Measurements from ENCODE around the gene IZUMO1. TPM values are rescaled to one million over a fixed set of nuclear protein-coding genes. Genes with fewer than 3 reads are reported as not detected.

Gene IZUMO1
- total and polyA plus RNA-seq, 2 of the 13 experiments (the other 11 are each of a cell fraction or from before 2014, with no cell fraction given) = 0.07 to 0.22 TPM

DNA sequence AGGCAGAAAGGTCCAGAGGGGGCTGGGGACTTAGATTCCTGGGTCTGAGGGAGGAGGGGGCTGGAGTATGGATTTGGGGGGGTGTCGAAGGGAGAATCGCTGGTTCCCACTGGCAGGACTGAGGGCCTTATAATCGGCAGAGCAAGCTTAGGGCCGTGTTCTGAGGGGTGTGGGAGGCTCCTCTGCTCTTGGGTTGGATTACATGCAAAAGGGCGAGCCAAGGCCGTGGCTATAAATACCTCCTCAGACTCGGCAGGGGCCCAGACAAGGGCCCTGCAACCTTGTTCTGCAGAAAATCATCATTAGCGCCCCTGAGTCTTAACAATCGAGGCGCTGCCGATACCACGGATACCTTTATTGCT is 26.5 kb downstream of the IZUMO1 start:
- Histone ChIP-seq H3K27me3 (ENCODE audit: control insufficient read depth in 1 of 2, insufficient read depth in 2 of 2, low read length in 2 of 2) (no peaks in the 10 kb centered on the region; a peak in 1 of 5 replicates), H3K4me1 (ENCODE audit: insufficient read depth, low read length) (peaks cover 62% of the 10 kb centered on the region), H3K9me3 (ENCODE audit: low read length) (no peaks in the 10 kb centered on the region), H2AFZ (ENCODE audit: low read length) (no peak overlapping the region), H3K36me3 (replicated peaks in 1 of 2; ENCODE audit: control insufficient read depth in 1 of 2, insufficient read depth in 2 of 2, low read length in 2 of 2) (no peaks in the 10 kb centered on the region), H3K4me2 (ENCODE audit: low read depth, low read length) (peak overlapping the region; percentile 99), H3K4me3 (replicated peaks in 1 of 3; ENCODE audit: insufficient read depth in 1 of 3, low read depth in 2 of 3, low read length in 3 of 3) (peak overlapping the region; percentile 68 to 85 (median 76)), H4K20me1 (ENCODE audit: insufficient read depth, low read length) (no peaks in the 10 kb centered on the region), H3K9ac (ENCODE audit: insufficient read depth, low read depth, low read length) (peak overlapping the region; percentile 81), H3K79me2 (ENCODE audit: insufficient read depth, low read length) (no peaks in the 10 kb centered on the region), H3K27ac (ENCODE audit: extremely low read length, insufficient read depth, low read length) (peak overlapping the region; percentile 74)
- DNase-seq (ENCODE audit: low spot score) = no peak
- FAIRE-seq = no peak
- no TSS peak for BruUV-seq (replicated peaks)
- CTCF ChIA-PET (ENCODE audit: low intra/inter-chr PET ratio, low total read pairs) = no interaction called here
- WGBS (ENCODE audit: low lambda C conversion rate) = 11% methylated on average over 9 of the region's 12 CpGs
- in situ Hi-C loops (cut with HindIII; ENCODE audit: extremely low pct_ligation_motif_present, low pct_unique_long_range_greater_than_20kb) = no loop called here
- peak; percentile 6 for ATAC-seq
- POLR2A ChIA-PET = interaction anchor here (0.7 to 1.4 kb wide), 10 partner anchors 8 to 152 kb away, joined by 3 to 13 read pairs (median 5); partner anchors contain the start of genes CA11, FUT2, PPP1R15A and RPL18
- intact Hi-C loops (cut with micrococcal nuclease; ENCODE audit: unreplicated experiment) = no loop called here
- TF ChIP-seq PHF21A (CRISPR knock-in tag; IDR thresholded peaks at IDR 0.05) (peak; percentile 51; the same call in 1 of the 2 replicates), ZNF564 (CRISPR knock-in tag; IDR thresholded peaks at IDR 0.05) (0 out of 2 replicates have a peak, but pooled peaks have one; percentile 4), ZNF75D (CRISPR knock-in tag; IDR thresholded peaks at IDR 0.05; ENCODE audit: borderline replicate concordance) (no peak), ZC3H13 (CRISPR knock-in tag; IDR thresholded peaks at IDR 0.05) (no peak), REPIN1 (CRISPR knock-in tag; IDR thresholded peaks at IDR 0.05; ENCODE audit: borderline replicate concordance, low read depth) (no peak), HOXA5 (CRISPR knock-in tag; IDR thresholded peaks at IDR 0.05) (peak; percentile 17; the same call in 1 of the 2 replicates), ZNF709 (CRISPR knock-in tag; IDR thresholded peaks at IDR 0.05) (0 out of 2 replicates have a peak, but pooled peaks have one; percentile 20), ZNF207 (IDR thresholded peaks at IDR 0.05; ENCODE audit: borderline replicate concordance) (no peak)
- TF ChIP-seq, protein P1, sequence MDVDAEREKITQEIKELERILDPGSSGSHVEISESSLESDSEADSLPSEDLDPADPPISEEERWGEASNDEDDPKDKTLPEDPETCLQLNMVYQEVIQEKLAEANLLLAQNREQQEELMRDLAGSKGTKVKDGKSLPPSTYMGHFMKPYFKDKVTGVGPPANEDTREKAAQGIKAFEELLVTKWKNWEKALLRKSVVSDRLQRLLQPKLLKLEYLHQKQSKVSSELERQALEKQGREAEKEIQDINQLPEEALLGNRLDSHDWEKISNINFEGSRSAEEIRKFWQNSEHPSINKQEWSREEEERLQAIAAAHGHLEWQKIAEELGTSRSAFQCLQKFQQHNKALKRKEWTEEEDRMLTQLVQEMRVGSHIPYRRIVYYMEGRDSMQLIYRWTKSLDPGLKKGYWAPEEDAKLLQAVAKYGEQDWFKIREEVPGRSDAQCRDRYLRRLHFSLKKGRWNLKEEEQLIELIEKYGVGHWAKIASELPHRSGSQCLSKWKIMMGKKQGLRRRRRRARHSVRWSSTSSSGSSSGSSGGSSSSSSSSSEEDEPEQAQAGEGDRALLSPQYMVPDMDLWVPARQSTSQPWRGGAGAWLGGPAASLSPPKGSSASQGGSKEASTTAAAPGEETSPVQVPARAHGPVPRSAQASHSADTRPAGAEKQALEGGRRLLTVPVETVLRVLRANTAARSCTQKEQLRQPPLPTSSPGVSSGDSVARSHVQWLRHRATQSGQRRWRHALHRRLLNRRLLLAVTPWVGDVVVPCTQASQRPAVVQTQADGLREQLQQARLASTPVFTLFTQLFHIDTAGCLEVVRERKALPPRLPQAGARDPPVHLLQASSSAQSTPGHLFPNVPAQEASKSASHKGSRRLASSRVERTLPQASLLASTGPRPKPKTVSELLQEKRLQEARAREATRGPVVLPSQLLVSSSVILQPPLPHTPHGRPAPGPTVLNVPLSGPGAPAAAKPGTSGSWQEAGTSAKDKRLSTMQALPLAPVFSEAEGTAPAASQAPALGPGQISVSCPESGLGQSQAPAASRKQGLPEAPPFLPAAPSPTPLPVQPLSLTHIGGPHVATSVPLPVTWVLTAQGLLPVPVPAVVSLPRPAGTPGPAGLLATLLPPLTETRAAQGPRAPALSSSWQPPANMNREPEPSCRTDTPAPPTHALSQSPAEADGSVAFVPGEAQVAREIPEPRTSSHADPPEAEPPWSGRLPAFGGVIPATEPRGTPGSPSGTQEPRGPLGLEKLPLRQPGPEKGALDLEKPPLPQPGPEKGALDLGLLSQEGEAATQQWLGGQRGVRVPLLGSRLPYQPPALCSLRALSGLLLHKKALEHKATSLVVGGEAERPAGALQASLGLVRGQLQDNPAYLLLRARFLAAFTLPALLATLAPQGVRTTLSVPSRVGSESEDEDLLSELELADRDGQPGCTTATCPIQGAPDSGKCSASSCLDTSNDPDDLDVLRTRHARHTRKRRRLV (CRISPR knock-in tag; IDR thresholded peaks at IDR 0.05) = 0 out of 2 replicates have a peak, but pooled peaks have one; percentile 13
- TF ChIP-seq, protein P2, sequence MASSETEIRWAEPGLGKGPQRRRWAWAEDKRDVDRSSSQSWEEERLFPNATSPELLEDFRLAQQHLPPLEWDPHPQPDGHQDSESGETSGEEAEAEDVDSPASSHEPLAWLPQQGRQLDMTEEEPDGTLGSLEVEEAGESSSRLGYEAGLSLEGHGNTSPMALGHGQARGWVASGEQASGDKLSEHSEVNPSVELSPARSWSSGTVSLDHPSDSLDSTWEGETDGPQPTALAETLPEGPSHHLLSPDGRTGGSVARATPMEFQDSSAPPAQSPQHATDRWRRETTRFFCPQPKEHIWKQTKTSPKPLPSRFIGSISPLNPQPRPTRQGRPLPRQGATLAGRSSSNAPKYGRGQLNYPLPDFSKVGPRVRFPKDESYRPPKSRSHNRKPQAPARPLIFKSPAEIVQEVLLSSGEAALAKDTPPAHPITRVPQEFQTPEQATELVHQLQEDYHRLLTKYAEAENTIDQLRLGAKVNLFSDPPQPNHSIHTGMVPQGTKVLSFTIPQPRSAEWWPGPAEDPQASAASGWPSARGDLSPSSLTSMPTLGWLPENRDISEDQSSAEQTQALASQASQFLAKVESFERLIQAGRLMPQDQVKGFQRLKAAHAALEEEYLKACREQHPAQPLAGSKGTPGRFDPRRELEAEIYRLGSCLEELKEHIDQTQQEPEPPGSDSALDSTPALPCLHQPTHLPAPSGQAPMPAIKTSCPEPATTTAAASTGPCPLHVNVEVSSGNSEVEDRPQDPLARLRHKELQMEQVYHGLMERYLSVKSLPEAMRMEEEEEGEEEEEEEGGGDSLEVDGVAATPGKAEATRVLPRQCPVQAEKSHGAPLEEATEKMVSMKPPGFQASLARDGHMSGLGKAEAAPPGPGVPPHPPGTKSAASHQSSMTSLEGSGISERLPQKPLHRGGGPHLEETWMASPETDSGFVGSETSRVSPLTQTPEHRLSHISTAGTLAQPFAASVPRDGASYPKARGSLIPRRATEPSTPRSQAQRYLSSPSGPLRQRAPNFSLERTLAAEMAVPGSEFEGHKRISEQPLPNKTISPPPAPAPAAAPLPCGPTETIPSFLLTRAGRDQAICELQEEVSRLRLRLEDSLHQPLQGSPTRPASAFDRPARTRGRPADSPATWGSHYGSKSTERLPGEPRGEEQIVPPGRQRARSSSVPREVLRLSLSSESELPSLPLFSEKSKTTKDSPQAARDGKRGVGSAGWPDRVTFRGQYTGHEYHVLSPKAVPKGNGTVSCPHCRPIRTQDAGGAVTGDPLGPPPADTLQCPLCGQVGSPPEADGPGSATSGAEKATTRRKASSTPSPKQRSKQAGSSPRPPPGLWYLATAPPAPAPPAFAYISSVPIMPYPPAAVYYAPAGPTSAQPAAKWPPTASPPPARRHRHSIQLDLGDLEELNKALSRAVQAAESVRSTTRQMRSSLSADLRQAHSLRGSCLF (CRISPR knock-in tag; IDR thresholded peaks at IDR 0.05; ENCODE audit: borderline replicate concordance) = 0 out of 2 replicates have a peak, but pooled peaks have one; percentile 18
- TF ChIP-seq, protein P3, sequence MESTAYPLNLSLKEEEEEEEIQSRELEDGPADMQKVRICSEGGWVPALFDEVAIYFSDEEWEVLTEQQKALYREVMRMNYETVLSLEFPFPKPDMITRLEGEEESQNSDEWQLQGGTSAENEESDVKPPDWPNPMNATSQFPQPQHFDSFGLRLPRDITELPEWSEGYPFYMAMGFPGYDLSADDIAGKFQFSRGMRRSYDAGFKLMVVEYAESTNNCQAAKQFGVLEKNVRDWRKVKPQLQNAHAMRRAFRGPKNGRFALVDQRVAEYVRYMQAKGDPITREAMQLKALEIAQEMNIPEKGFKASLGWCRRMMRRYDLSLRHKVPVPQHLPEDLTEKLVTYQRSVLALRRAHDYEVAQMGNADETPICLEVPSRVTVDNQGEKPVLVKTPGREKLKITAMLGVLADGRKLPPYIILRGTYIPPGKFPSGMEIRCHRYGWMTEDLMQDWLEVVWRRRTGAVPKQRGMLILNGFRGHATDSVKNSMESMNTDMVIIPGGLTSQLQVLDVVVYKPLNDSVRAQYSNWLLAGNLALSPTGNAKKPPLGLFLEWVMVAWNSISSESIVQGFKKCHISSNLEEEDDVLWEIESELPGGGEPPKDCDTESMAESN (CRISPR knock-in tag; conservative IDR thresholded peaks at IDR 0.05) = 0 out of 2 replicates have a peak, but pooled peaks have one; percentile 2

Data from HepG2 (cell line).